ACC112 (cell line): ENCODE data around the gene CTBP2.

ENCODE experiments used
- H2AFZ ChIP-seq: fragments of 200-600 bp; sonication (generic); one replicate; pipeline ENCODE4 v1.6.0; 2017; ENCODE audit warnings: antibody characterized with exemption, low read length; ENCODE audit not compliant: unreplicated experiment
- H3K27ac ChIP-seq: fragments of 200-600 bp; sonication (generic); 2 replicates; pipeline ENCODE4 v1.5.1; 2014; ENCODE audit warnings: low read depth, mild to moderate bottlenecking, antibody characterized with exemption, low read length, moderate library complexity
- H3K27me3 ChIP-seq: fragments of 200-600 bp; sonication (generic); 2 replicates; pipeline ENCODE4 v1.6.1; 2014; ENCODE audit warnings: mild to moderate bottlenecking, antibody characterized with exemption, low read length, moderate library complexity, mixed read lengths; ENCODE audit not compliant: insufficient read depth
- H3K36me3 ChIP-seq: fragments of 200-600 bp; sonication (generic); 2 replicates; pipeline ENCODE4 v1.6.1; 2016; ENCODE audit warnings: mild to moderate bottlenecking, antibody characterized with exemption, low read length, moderate library complexity, mixed read lengths; ENCODE audit not compliant: insufficient read depth
- H3K4me1 ChIP-seq: fragments of 200-600 bp; sonication (generic); one replicate; pipeline ENCODE4 v1.6.1; 2016; ENCODE audit warnings: low read length, mixed read lengths; ENCODE audit not compliant: insufficient read depth, unreplicated experiment, control insufficient read depth
- H3K4me3 ChIP-seq: fragments of 200-600 bp; sonication (generic); 2 replicates; pipeline ENCODE4 v1.5.1; 2014; ENCODE audit warnings: mild to moderate bottlenecking, low read depth, low read length
- H3K79me2 ChIP-seq: fragments of 200-600 bp; sonication (generic); one replicate; pipeline ENCODE4 v1.6.0; 2016; ENCODE audit warnings: low read length; ENCODE audit not compliant: control insufficient read depth, unreplicated experiment, insufficient read depth

CTBP2 gene

GRCh38 chr10:125055446-125055845 is 104.9 kb downstream of the CTBP2 start:
- H3K4me1 ChIP-seq = peaks cover 23% of the 10 kb centered on the region
- H2AFZ ChIP-seq = no peak overlapping the region
- H3K27ac ChIP-seq = no peak overlapping the region
- no peaks in the 10 kb centered on the region for H3K27me3 ChIP-seq
- no peak overlapping the region for H3K4me3 ChIP-seq
- peaks cover 79% of the 10 kb centered on the region for H3K79me2 ChIP-seq
- no peaks in the 10 kb centered on the region for H3K36me3 ChIP-seq

GRCh38 chr10:125054669-125055268 is 105.6 kb downstream of the CTBP2 start:
- Histone ChIP-seq H3K4me1 (peaks cover 22% of the 10 kb centered on the region), H3K27me3 (no peaks in the 10 kb centered on the region), H3K4me3 (no peak overlapping the region), H2AFZ (no peak overlapping the region), H3K27ac (no peak overlapping the region), H3K36me3 (no peaks in the 10 kb centered on the region), H3K79me2 (peaks cover 77% of the 10 kb centered on the region)

GRCh38 chr10:125054216-125054615 is 106.1 kb downstream of the CTBP2 start:
- no peak overlapping the region for H2AFZ ChIP-seq
- H3K27me3 ChIP-seq = no peaks in the 10 kb centered on the region
- peaks cover 19% of the 10 kb centered on the region for H3K4me1 ChIP-seq
- H3K4me3 ChIP-seq = no peak overlapping the region
- peaks cover 77% of the 10 kb centered on the region for H3K79me2 ChIP-seq
- no peak overlapping the region for H3K27ac ChIP-seq
- H3K36me3 ChIP-seq = no peaks in the 10 kb centered on the region

GRCh38 chr10:125052146-125052545 is 108.2 kb downstream of the CTBP2 start:
- Histone ChIP-seq H3K4me1 (peaks cover 16% of the 10 kb centered on the region), H3K79me2 (peaks cover 70% of the 10 kb centered on the region), H3K27ac (no peak overlapping the region), H3K27me3 (no peaks in the 10 kb centered on the region), H2AFZ (no peak overlapping the region), H3K36me3 (no peaks in the 10 kb centered on the region), H3K4me3 (no peak overlapping the region)

DNA sequence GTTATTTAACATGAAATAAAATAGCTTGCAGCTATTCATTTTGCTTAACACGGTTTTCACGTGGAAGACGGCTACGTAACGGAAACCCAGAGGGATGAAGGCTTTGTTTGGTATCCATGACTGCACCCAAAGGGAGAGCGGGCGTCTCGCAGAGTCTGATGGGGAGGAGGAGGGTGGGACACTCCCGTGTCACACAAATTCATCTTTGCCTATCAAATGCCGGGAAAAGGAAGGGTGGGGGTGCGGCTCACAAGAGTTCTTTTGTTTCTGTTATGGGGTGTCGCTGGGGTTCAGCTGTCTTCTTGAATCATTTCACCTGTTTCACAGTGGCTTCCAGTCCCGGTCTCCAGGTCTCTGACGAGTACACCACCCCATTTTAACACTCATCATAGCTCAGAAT is 110.0 kb downstream of the CTBP2 start:
- Histone ChIP-seq H3K27ac (no peak overlapping the region), H3K36me3 (no peaks in the 10 kb centered on the region), H3K4me3 (no peak overlapping the region), H2AFZ (no peak overlapping the region), H3K79me2 (peaks cover 71% of the 10 kb centered on the region), H3K27me3 (no peaks in the 10 kb centered on the region), H3K4me1 (peaks cover 22% of the 10 kb centered on the region)

GRCh38 chr10:125049216-125049881 is 111.0 kb downstream of the CTBP2 start:
- Histone ChIP-seq H3K4me1 (peaks cover 28% of the 10 kb centered on the region), H3K27ac (no peak overlapping the region)

DNA sequence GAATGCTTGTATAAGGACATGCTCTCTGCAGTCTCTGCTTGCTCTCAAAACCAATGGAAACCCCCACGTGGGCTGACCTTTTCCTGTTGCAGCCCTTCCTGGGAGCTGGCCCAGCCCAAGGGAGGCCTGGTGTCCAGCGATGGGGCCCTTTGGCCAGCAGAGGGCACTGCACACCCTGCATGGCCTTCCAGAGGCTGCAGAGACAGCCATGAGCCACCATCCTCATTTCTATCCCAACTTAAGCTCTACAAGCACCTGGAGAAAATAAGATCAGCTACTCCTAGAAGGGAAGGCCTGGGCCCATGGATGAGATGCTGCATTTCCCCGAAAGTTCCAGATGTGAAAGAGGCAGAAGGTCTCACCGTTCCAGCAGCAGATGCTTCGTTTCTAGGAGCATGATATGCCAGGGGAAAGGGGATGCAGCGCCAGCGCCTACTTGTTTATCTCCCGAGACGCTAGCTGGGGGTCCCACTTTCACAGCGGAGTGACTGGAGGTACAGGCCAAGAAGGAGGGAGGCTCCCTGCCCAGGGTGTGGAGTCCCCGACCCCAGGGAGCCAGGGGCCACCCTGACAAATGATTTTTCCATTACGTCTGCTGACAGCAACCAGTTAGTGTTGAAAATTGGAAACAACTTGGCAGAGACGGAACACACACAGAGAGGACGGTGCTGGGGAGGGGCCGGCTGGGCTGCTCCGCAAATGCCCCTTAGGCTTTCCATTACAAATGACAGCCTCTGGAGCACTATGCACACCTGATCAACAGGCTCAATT is 112.1 kb downstream of the CTBP2 start:
- Histone ChIP-seq H3K27me3 (no peaks in the 10 kb centered on the region), H3K79me2 (peaks cover 68% of the 10 kb centered on the region), H3K4me1 (peaks cover 28% of the 10 kb centered on the region), H3K27ac (peak overlapping the region; percentile 16; the same call in 1 of the 2 replicates), H3K36me3 (no peaks in the 10 kb centered on the region), H3K4me3 (no peak overlapping the region), H2AFZ (no peak overlapping the region)

More at GRCh38 chr10:125049216-125049881, 111.0 kb downstream of the CTBP2 start:
- peaks cover 69% of the 10 kb centered on the region for H3K79me2 ChIP-seq
- no peaks in the 10 kb centered on the region for H3K27me3 ChIP-seq
- no peak overlapping the region for H2AFZ ChIP-seq
- H3K36me3 ChIP-seq = no peaks in the 10 kb centered on the region
- H3K4me3 ChIP-seq = no peak overlapping the region

DNA sequence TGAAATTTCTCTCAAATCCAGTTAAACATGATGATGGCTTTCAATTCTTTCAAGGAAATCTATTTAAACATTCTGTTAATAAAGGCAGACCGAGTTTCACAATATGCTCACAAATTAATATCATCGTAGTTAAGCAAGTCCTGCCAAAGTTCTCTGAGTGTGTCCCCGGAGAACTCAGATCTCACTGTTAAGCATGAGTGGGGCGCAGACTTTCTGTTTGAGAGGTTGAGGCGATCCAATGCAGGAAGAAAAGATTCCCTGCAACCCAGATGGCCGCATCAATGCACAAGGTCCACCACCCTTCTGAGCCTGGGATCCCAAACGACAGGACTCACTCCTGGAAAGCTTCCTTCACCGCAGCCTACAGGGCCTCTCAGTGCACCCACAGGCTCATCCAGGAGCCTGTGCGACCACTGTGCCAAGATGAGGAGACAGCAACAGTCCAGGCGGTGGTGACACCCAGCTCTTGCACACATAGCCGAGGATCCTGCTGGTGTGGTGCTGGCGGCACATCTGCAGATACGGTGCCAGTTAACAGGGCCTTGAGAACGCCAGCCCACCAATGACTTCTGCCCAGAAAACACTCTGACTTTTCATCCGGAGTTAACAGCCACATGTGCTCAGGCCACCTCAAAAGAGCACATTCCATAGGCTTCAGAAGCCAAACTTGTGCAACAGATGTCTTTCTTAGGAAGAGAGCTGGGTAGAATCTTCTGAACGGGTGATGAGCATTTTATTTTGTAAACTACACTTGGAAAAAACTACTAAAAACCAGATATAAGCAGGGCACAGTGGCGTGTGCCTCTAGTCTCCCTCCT is 116.3 kb downstream of the CTBP2 start:
- H3K79me2 ChIP-seq = peaks cover 62% of the 10 kb centered on the region
- H3K4me3 ChIP-seq = no peak overlapping the region
- no peak overlapping the region for H2AFZ ChIP-seq
- no peak overlapping the region for H3K27ac ChIP-seq
- peaks cover 28% of the 10 kb centered on the region for H3K4me1 ChIP-seq
- no peaks in the 10 kb centered on the region for H3K27me3 ChIP-seq
- H3K36me3 ChIP-seq = no peaks in the 10 kb centered on the region

- Histone ChIP-seq H3K79me2 (peaks cover 58% of the 10 kb centered on the region), H3K27ac (no peak overlapping the region), H3K27me3 (no peaks in the 10 kb centered on the region), H3K4me3 (no peak overlapping the region), H3K4me1 (peaks cover 33% of the 10 kb centered on the region), H2AFZ (no peak overlapping the region), H3K36me3 (no peaks in the 10 kb centered on the region)
Observed at GRCh38 chr10:125041856-125042506, 118.4 kb downstream of the CTBP2 start.

DNA sequence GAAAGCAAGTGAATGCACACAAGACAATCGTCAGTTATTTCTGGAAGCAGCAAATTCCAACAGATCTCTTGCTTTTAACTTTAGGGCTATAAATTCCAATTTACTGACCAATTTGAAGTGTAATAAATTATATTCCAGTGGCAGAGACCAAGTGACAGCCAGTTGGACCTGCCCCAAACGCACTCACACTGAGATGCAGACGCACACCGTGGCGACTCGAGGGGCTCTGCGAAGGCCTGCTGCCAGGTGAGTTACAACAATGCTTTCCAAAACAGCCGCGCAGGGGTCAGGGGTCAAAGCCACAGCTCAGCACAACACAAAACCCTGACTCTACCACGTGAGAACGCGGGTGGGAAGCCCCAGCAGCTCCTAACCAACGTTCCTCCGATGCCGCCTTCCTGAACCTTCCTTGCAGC is 121.0 kb downstream of the CTBP2 start:
- H3K36me3 ChIP-seq = no peaks in the 10 kb centered on the region
- H3K79me2 ChIP-seq = peaks cover 51% of the 10 kb centered on the region
- no peak overlapping the region for H3K27ac ChIP-seq
- H3K4me3 ChIP-seq = no peak overlapping the region
- no peak overlapping the region for H2AFZ ChIP-seq
- H3K27me3 ChIP-seq = no peaks in the 10 kb centered on the region
- peaks cover 39% of the 10 kb centered on the region for H3K4me1 ChIP-seq
